ENCODE data around the gene SRP68. TPM values are rescaled to one million over a fixed set of nuclear protein-coding genes. Genes with fewer than 3 reads are reported as not detected.

Gene SRP68
- polyA plus RNA-seq, 1 of the 3 experiments (the other 2 are of a cell fraction), result 76.8 TPM

GRCh38 chr17:76000016-76000754 lies 72.1 kb downstream of the SRP68 start:
- Histone ChIP-seq H3K79me2 (ENCODE audit: insufficient read depth) (no peaks in the 10 kb centered on the region), H2AFZ (ENCODE audit: low read depth) (no peak overlapping the region), H3K27me3 (ENCODE audit: insufficient read depth) (no peaks in the 10 kb centered on the region), H3K4me1 (ENCODE audit: control insufficient read depth in 1 of 2, insufficient read depth in 2 of 2, low read depth in 1 of 2, low read length in 1 of 2) (peaks cover 0 to 13% of the 10 kb centered on the region in 2 experiments; a peak in 2 of 4 replicates), H3F3A (replicated peaks; ENCODE audit: insufficient read depth) (peaks cover 19% of the 10 kb centered on the region), H3K4me2 (no peak overlapping the region), H3K9me2 (no peaks in the 10 kb centered on the region), H3K27ac (ENCODE audit: low read depth in 2 of 2, low read length in 1 of 2) (no peak overlapping the region; a peak in 1 of 4 replicates), H3K9me3 (no peaks in the 10 kb centered on the region), H3K9ac (no peak overlapping the region), H3K36me3 (replicated peaks in 1 of 2; ENCODE audit: control insufficient read depth in 1 of 2, insufficient read depth in 2 of 2, low read length in 1 of 2) (no peaks in the 10 kb centered on the region), H3K4me3 (ENCODE audit: low read depth in 2 of 2, low read length in 1 of 2) (no peak overlapping the region; a peak in 1 of 4 replicates), H4K20me1 (ENCODE audit: insufficient read depth) (no peaks in the 10 kb centered on the region)
- TF ChIP-seq RAD21 (IDR thresholded peaks at IDR 0.05; ENCODE audit: low read length) (peak; percentile 72), SMC3 (IDR thresholded peaks at IDR 0.05; ENCODE audit: low read depth, low read length) (peak; percentile 33), MAX (IDR thresholded peaks at IDR 0.05; ENCODE audit: low read depth) (peak; percentile 42; the same call in 1 of the 2 replicates), EP300 (IDR thresholded peaks at IDR 0.05; ENCODE audit: borderline replicate concordance in 1 of 2, low read depth in 1 of 2, low read length in 1 of 2) (peak in 1 of 2 experiments; percentile 31; a peak in 1 of 4 replicates), TCF12 (IDR thresholded peaks at IDR 0.05) (no peak), RCOR1 (IDR thresholded peaks at IDR 0.05; ENCODE audit: low read length) (no peak), CTCF (IDR thresholded peaks at IDR 0.05) (peak; percentile 94), FOSL2 (IDR thresholded peaks at IDR 0.05; ENCODE audit: borderline replicate concordance, low read depth) (no peak)
- CTCF ChIA-PET, result interaction anchor here (0.6 to 10.2 kb wide), 55 partner anchors 10 to 385 kb away, joined by 3 to 231 read pairs (median 4); partner anchors contain the start of genes ACOX1, EXOC7, FBF1 and MRPL38
- POLR2A ChIA-PET, result no interaction called here
- 66% methylated on average over 23 of the region's 31 CpGs for whole genome bisulfite sequencing (ENCODE audit: low lambda C conversion rate)
- peak; percentile 98 for DNase-seq

- H3K9me3 ChIP-seq, result no peaks in the 10 kb centered on the region
- no peaks in the 10 kb centered on the region for H4K20me1 ChIP-seq (ENCODE audit: insufficient read depth)
- no peak for DNase-seq
- CTCF ChIA-PET, result interaction anchor here (0.6 to 10.2 kb wide), 8 partner anchors 8 to 147 kb away, joined by 3 to 231 read pairs (median 14); partner anchors contain the start of gene MRPL38
- H3K27me3 ChIP-seq (ENCODE audit: insufficient read depth), result no peaks in the 10 kb centered on the region
- no peaks in the 10 kb centered on the region for H3K9me2 ChIP-seq
- no peak overlapping the region for H3K4me2 ChIP-seq
- H3F3A ChIP-seq (replicated peaks; ENCODE audit: insufficient read depth), result peaks cover 7% of the 10 kb centered on the region
- H3K27ac ChIP-seq (ENCODE audit: low read depth in 2 of 2, low read length in 1 of 2), result no peak overlapping the region
- no peaks in the 10 kb centered on the region for H3K36me3 ChIP-seq (replicated peaks in 1 of 2; ENCODE audit: control insufficient read depth in 1 of 2, insufficient read depth in 2 of 2, low read length in 1 of 2)
- H3K9ac ChIP-seq, result no peak overlapping the region
- no peaks in the 10 kb centered on the region for H3K79me2 ChIP-seq (ENCODE audit: insufficient read depth)
- no peak overlapping the region for H3K4me3 ChIP-seq (ENCODE audit: low read depth in 2 of 2, low read length in 1 of 2)
- 90% methylated on average over 9 of the region's 9 CpGs for WGBS (ENCODE audit: low lambda C conversion rate)
- H3K4me1 ChIP-seq (ENCODE audit: control insufficient read depth in 1 of 2, insufficient read depth in 2 of 2, low read depth in 1 of 2, low read length in 1 of 2), result 0 out of 4 replicates have a peak, but pooled peaks cover 0 to 7% of the 10 kb centered on the region in 2 experiments
- POLR2A ChIA-PET, result interaction anchor here (0.6 kb wide), 1 partner anchor 84 kb away, joined by 3 read pairs; no protein-coding TSS in a partner anchor
- H2AFZ ChIP-seq (ENCODE audit: low read depth), result no peak overlapping the region
- TF ChIP-seq ZBTB33 (IDR thresholded peaks at IDR 0.05; ENCODE audit: borderline replicate concordance, low read depth), result no peak
- no peak for TF ChIP-seq MEF2A (IDR thresholded peaks at IDR 0.05; ENCODE audit: borderline replicate concordance, low read depth)
- TF ChIP-seq FOXJ3 (CRISPR knock-in tag; IDR thresholded peaks at IDR 0.05), result no peak
- no peak for TF ChIP-seq ELF1 (IDR thresholded peaks at IDR 0.05)
- no peak for TF ChIP-seq RXRA (IDR thresholded peaks at IDR 0.05; ENCODE audit: borderline replicate concordance, low read depth)
- TF ChIP-seq TAF1 (IDR thresholded peaks at IDR 0.05; ENCODE audit: borderline replicate concordance, low read depth, low read length), result no peak
- no peak for TF ChIP-seq RAD21 (IDR thresholded peaks at IDR 0.05; ENCODE audit: low read length)
- TF ChIP-seq USF1 (IDR thresholded peaks at IDR 0.05; ENCODE audit: borderline replicate concordance, low read depth), result no peak
- no peak for TF ChIP-seq CTCF (IDR thresholded peaks at IDR 0.05)
- no peak for TF ChIP-seq YY1 (IDR thresholded peaks at IDR 0.05; ENCODE audit: low read depth)
- no peak for TF ChIP-seq TCF12 (IDR thresholded peaks at IDR 0.05)
- TF ChIP-seq CHD2 (IDR thresholded peaks at IDR 0.05; ENCODE audit: low read length, partially characterized antibody), result no peak
- no peak for TF ChIP-seq EP300 (IDR thresholded peaks at IDR 0.05; ENCODE audit: borderline replicate concordance in 1 of 2, low read depth in 1 of 2, low read length in 1 of 2)
- no peak for TF ChIP-seq MAX (IDR thresholded peaks at IDR 0.05; ENCODE audit: low read depth)
Observed at GRCh38 chr17:75998327-75998795, 74.0 kb downstream of the SRP68 start.
